WI38 (cell line): ENCODE measurements around the gene MIOX.

Experiments used
- H3K4me3 ChIP-seq: 2 replicates; pipeline ENCODE4 v1.5.1; 2011; ENCODE audit warnings: low read depth, mild to moderate bottlenecking, control low read depth, low read length
- CTCF ChIP-seq: IDR thresholded peaks from 2 replicates; pipeline ENCODE4 v1.5.1; 2012; ENCODE audit warnings: low read depth, mild to moderate bottlenecking, control low read depth, low read length

The MIOX gene

GRCh38 chr22:50456466-50457234, 30.0 kb upstream of the MIOX start:
- TF ChIP-seq CTCF = no peak
- H3K4me3 ChIP-seq = no peak overlapping the region

- H3K4me3 ChIP-seq = no peak overlapping the region
- no peak for TF ChIP-seq CTCF
Measured at GRCh38 chr22:50459016-50459415, 27.6 kb upstream of the MIOX start.

- TF ChIP-seq CTCF = no peak
- no peak overlapping the region for H3K4me3 ChIP-seq
Measured at GRCh38 chr22:50459496-50460140, 27.0 kb upstream of the MIOX start.

GRCh38 chr22:50460938-50461337, 25.7 kb upstream of the MIOX start:
- no peak for TF ChIP-seq CTCF

GRCh38 chr22:50461536-50461935, 25.1 kb upstream of the MIOX start:
- no peak overlapping the region for H3K4me3 ChIP-seq
- no peak for TF ChIP-seq CTCF

More at GRCh38 chr22:50460938-50461337, 25.7 kb upstream of the MIOX start:
- H3K4me3 ChIP-seq = no peak overlapping the region

GRCh38 chr22:50461979-50462540, 24.6 kb upstream of the MIOX start:
- TF ChIP-seq CTCF = no peak
- H3K4me3 ChIP-seq = no peak overlapping the region
